Measurements from ENCODE around the gene EOLA1.
"Not testable (repeated sequence)": the region's sequence is repeated elsewhere in the genome, so short reads cannot be mapped to it uniquely, and the experiment has no call there.

The EOLA1 gene
- total RNA-seq = 1.2 to 16.0 (median 11.0) reads per million in 18 experiments

DNA sequence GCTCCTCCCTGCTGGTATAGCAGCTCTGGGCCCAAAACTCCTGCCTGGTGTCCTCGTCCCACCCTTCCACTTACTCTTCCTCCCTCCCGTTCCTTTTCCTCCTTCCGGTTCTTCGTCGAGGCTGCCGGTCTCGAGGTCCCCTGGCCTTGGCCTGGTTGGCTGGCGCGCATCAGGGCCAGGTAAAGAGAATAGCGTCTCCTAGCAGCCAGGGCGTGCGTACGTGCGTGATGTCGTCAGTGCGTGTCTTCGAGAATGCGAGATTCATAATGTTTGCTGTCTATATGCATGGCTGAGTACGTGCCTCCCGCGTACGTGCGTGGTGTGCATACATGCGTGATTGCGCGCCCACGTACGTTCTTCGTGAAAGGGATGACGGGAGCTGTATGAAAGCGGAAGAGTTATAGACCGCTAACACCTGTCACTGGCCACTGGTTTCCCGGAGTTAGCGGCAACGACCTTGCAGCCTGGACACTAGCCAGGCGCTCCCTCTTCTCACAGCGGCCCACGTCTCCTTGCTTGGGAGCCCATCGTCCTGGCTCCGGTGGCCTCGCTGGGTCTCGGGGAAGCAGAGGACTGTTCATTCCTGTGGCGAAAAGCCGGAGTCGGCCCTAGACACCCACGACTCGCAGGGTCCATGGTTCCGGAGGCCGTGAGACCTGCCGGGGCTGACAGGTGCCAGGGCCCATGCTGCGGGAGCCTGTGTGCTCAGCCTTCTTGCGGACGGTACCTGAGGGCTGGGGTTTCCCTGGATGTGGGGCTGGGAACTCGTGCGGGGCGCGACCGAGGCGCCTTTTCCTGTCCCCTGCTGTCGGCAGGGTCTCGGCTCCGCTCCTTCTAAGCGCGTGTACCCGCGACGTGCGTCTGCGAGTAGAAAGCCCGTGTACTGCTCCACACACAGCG, at the start of gene EOLA1:
Gene EOLA1 (plus strand): TSS at position 392 of the 900 bp plus-strand sequence. CDS start 4,619 bp downstream, outside the sequence.
- DNase-seq = peak; percentile 96 to 97

DNA sequence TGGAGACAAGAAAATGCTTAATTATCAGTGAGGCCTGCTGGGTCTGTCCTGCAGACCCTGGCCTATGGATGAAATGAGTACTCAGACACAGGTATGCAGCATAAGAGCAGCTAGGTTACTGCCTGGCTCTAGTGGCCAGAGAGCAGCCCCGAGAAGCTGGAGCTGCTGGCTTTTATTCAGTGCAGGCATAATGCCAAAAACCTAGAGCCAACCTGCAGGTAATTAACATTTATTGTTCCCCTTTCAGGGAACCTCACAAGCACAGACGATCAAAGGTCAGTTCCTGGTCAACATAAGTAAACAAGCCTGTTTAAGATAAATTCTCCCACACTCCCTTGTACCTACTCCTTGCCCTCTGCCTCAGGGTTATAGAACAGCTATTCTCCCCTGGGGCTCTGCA, 49.0 kb upstream of the EOLA1 start:
- no peak for DNase-seq

DNA sequence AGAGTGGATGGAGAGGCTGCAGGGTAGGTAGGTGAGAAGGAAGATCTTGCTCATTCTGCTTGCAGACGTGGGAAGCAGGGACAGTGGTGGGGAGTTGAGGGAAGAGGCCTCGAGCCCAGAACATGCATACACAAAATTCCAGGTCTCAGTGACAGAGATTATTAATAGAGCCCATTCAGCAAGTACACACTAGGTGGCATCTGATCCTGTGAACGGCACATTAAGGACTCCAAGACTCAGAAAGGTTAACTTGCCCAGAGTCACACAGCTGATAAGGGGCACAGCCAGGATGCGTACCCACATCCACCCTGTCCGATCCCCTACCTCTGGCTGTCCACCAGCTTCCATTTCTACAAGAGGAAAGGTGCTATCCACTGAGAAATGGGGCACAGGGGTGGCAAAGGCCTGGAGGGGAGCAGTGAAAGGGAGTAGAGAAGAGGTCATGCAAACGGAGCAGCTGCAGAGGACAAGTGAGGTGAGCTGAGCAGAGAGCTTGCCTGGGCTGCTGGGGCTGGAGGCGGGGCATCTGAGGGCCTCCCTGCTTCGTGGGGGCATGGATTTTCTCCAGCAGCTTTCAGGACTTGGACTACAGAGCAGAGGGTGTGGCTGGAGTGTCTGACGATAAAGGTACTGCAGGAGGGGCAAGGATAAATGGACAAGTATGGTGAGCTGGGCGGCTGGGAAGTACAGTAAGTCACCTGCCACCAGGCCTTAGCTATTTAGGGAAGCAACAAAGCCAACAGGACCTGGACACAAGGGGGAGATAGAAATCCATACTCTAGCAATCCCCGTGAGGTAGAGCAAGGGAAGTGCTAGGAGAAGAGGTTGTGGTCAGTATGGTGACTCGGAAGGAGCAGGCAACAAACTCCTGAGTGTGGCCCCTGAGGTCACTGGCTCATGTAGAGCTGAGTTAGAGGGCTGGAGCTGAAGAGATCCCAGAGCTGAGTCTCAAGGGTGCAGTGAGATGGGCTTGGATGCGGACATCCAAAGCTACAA, 46.9 kb upstream of the EOLA1 start:
- DNase-seq = no peak

DNA sequence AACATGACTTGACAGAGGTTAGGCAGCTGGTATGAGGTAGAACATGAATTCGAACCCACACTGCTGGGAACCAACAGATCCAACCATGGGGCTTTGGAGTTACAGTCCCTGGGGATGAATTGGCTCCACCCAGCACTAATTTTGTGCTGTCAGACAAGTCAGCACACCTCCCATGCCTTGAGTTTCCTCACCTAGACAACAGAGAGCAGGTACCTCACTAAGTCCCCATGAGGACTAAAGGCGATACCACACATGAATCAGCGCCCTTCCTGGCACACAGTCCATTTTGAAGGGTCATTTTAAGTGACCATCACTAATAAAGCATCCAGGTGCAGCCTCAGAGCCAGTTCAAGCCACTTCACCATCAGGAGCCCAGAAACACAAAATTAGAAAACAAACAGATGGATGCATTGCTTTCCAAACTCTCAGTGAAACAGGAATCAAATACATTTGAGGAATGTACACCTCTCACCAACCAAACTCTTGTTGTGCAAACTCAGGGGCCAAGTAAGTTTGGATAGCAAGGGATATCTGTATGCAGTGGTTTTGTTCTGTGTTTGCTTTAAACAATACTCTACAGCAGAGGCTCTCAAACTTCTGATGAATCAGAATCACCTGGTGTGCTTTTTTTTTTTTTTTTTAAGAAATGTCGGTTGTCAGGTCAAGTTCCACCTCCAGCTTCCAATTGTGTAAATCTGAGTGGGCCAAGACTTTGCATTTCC, 45.8 kb upstream of the EOLA1 start:
- no peak for DNase-seq

DNA sequence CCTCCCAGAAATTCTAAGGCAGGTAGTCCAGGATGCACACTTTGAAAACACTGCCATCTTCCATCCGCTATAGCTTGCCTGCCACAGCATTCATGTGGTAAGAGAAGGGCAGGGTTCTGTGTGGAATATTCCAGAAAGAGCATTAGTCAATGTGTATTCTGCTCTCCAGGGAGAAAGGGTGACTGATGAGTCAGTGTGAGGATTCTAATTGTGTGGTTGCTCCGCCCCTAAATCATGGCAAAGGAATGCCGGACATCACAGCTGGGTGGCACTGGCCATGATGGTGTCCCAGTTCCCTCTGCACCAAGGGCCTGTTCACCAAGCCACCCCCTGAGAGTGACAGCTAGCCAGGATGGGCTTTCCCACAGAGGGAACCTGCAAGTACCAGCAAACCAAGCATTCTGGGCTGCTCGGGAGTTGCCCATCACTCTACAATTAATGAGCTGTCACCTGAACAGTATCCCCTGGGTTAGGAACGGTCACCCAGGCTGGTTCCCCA, 45.2 kb upstream of the EOLA1 start:
- DNase-seq = no peak

DNA sequence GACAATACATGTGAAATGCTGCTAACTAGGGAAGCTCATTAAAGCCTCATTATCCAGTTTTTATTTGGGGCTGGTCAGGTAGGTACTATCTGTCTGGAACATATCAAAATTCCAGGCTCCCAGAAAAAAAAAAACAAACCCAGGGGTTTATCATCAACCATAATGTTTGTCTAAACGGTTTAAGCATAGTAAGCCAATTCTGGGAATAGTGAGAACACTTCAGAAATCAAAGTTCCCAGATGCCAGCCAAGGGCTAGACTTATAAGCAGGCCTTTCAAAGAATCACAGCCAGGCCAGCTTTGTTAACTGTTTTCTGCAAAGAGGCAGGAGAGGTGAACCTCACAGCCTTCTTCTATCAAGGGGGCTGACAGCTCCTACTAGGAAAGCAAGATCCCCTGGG, 43.8 kb upstream of the EOLA1 start:
- DNase-seq = no peak

DNA sequence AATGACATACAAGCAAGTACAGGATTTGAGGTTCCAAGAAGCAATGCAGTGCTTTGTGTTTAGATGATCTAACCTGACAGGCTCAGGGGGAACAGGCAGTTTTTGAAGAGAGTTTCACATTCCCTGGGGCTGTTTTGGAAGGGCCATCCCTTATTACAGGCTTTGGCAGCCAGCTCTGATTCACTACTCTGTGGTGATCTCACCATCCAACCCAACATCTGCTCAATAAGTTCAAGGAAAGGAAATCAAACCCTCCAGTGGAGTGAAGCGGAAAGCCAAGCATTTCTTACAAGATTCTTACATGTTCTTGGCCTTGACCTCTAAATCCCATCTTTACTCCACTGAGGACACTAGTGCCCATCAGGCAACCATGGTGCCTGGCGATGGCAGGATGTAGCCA, 43.2 kb upstream of the EOLA1 start:
- DNase-seq = no peak

DNA sequence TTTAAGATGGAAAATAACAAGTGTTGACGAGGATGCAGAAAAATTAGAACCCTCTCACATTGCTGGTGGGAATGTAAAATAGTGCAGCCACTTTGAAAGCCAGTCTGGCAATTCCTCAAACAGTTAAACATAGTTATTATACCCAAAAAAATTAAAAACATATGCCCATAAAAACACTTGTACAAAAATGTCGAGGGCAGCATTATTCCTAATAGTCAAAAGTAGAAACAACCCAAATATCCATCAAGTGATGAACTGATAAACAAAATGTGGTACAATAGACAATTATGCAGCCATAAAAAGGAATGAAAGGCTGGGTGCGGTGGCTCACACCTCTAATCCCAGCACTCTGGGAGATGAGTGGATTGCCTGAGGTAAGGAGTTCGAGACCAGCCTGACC, 42.0 kb upstream of the EOLA1 start:
- no peak for DNase-seq

DNA sequence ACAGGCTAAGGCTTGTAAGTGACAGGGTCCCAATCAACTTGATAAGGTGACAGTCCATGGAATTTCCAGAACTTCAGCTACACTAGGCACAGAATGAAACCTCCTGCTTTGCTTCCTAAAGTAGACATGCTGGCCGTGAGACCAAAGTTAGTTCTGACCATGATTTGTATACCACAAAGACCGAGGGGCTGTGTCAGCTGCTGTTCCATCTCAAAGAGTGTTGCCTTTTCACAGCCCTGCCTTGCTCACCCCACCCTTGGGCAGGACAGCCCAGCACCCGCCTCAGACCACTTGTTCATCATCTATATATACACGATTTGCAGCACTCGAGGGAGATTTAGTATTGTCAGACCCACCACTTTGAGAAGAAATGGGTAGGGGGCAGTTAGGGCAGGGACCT, 41.0 kb upstream of the EOLA1 start:
- no peak for DNase-seq

DNA sequence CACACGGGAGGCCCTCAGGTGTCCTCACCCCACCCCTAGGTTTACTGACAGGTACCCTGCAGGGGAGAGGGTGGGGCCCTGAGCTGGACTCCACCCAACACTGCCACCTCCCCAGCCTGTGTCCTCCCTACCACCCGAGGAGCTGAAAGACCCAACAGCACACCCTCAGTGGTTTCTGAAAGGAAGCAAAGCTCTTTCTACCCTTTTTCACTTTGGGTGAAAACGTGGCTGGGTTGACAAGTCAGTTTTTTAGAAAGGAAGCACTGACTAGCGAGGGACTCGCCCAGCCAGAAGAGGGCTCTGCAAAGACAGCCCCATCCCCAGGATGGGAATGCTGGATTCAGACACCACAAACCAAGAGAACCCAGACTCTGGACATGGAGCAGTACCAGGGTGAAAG, 37.9 kb upstream of the EOLA1 start:
- not testable (repeated sequence) for DNase-seq

DNA sequence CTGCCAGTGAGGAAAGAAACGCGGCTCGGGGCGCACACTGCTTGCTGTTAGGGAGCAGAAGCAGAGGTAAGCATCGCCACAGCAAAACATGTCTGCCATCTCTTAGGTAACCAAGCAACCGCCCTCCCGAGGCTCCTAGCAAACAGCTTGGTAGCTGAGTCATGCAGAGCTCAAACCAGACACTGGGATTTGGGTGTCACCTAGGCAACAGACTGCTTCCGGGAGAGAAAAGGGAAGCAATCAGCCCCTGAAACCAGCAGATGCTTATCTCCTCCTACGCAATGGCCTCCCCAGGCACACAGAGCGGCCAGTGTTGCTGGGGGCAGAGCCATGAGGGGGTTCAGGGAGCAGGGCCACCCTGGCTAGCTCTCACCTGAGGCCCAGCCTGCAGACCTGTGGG, 37.4 kb upstream of the EOLA1 start:
- peak; percentile 55 to 70 for DNase-seq

DNA sequence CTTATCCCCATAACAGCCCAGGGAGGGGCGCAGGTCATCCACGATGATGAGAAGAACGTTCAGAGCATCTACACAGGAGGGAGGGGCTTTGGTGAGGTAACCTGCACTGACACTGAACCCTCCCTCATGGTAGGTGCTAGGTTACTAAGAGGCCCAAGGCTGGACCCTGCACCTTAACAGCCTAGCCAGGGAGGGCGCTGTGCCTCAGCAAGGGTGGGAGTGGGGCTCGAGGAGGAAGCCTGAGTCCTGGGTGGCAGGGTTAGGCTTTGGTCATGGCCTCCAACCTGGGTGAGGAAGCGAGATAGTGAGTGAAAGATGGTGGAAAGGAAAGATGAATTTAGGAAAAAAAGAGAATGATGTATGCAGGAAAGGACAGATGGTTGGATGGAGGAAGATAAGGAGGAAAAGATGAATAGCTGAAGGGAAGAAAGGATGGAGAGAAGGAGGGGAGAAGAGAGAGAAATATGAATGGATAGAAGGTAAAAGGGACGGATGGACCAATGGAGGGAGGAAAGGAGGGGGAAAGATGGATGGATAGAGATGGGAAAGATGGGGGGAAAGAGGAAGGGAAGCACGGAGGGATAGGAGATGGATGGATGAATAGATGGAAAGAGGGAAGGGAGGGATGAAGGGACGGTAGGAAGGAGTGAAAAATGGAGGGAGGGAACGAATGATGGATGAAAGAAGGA, 36.4 kb upstream of the EOLA1 start:
- peak; percentile 32 to 49 for DNase-seq

DNA sequence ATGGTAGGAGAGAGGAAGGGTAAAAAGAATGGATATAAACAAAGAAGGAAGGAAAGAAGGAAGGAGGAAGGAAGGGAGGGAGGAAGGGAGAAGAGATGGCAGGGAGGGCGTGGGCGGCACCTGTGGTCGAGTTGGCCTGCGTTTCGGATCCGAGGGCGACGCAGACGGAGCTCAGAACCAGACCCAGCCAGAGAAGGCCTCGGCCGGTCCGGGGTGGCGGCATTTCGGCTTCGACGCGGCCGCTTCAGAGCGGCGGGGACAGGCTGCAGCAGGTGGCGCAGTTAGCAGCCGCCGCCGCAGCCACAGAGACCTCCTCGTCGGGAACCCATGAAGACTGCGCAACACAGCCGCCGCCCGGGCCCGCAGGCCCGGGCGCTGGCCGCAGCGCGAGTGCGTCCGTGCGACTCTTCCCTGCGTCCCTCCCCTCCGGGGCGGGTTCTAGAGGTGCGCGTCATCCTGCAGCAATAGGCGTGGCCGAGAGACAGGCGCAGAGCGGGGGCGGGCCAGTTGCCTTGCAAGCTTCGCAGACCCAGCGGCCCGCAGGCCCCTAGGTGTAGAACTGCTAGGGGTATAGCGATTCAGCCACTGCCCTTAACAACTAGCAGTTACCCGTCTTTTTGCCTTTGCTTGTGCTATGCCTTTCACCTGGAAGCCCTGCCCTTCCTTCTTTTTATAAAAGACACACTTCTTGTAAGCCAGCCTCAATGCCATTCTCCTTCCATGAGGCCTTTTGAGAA, 35.7 kb upstream of the EOLA1 start, which contains the start of gene IDS:
Gene IDS (minus strand): TSS at position 392 of the 737 bp plus-strand sequence. CDS start 169 bp downstream, at position 223.
- DNase-seq = peak; percentile 89 to 91

DNA sequence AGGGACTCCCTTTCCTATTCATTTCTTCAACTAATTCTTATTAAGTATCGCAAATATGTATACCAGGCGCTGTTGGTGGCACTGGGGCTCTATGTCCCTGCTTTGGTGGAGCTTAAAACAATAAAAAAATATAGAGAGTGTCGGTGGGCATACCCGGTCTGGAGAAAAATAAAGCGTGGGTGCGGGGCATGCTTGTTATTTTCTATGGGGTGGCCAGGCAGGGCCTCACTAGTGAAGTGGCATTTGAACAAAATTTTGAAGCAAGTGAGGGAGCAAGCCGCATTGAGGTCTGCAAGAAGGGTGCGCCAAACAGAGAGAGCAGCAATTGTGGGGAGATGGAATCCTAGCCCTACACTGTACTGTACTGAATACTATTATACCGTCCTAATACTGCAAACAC, 35.1 kb upstream of the EOLA1 start:
- DNase-seq = no peak

DNA sequence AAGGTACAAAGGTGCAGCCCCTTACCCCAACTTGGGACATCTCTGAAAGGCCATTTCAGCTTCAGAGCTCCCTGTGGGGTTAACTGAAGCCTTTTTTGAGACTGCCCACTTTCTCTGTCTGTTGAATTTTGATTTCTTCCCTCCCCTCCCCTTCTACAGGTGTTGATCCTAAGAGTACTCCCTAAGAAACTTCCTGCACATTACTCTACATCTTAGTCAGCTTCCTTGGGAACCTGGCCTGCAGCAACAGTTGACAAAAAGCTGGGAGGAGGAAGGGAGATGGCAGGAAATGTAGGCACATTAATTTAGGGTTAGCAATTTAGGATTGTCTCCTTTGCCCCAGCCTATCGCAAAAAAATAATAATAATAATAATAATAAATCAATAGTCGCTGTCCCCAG, 34.5 kb upstream of the EOLA1 start:
- DNase-seq = no peak

DNA sequence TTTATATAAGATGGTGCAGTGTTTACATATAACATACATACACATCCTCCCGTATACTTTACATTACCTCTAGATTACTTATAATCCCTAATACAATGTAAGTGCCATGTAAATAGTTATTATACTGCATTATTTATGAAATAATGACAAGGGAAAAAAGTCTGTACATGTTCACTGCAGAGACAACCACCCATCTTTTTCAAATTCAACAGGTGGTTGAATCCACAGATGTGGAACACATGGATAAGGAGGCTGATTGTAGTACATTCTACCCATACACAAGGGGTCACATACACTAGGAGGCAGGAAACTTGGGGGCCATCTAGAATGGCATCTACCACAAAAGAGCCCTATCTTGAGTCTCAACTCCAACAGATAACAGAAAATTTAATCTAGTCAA, 32.3 kb upstream of the EOLA1 start:
- DNase-seq = no peak

DNA sequence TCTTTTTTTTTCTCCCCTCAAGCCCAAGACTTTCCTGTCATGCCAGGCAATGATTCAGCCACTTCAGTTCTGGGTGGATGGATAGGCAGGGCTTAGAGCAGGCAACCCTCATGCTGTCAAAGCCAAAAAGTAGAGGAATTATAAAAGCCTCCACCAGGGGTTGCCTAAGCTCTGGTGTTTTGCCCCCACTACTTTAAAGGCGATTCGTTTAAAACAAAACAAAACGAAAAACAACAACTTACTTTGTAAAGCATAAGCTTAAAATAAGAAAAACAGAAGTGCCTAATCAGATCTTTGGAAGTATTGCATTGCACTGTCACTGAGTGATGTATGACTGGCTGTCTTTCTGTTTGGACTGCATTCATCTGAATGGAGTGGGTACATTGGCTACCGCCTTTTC, 30.4 kb upstream of the EOLA1 start:
- peak; percentile 18 to 28 for DNase-seq

DNA sequence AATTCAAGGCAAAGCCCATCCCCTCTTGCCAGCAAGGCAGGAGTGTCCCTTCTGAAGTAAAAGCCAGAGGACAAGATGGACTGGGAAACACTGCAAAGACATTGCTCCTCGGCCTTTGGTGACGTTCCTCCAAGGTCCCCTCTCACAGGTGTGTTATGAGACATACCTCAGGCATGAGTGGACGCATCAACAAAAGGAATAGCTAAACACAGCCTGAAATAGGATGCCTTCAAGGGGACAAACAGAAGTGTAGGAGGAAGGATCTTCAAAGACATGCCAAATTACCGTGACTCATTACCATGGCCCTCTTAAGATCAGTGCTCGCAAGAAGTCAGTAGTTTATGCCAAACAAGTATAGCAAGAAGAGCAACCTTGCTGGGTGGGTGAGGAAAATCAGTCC, 29.7 kb upstream of the EOLA1 start:
- DNase-seq = no peak

DNA sequence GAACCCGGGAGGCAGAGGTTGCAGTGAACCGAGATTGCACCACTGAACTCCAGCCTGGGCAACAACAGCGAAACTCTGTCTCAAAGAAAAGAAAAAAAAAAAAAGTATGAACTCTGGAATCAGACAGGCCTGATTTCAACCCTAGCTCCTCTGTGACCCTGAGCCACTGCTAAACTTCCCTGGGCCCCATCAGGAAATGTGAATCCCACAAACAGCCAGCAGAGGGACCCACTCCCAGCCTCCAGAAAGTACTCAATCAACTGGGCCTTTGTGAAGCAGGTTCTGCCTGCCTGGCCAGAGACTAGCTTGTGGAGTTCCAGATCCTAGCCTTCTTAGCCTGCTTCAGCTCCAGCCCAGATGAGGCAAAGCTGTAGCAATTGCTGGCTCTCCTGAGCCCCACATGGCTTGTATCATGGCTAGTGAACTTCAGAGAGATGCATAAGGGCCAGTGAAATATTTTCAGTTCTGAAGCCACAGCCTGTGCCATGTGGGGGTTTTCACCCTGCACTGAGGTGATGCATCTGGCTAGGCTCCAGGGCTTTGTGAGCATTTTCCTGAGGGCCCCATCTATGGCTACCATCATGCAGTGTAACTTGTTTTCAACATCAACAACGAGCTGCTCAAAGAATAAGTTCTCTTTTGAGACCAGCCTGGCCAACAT, 28.5 kb upstream of the EOLA1 start:
- DNase-seq = peak; percentile 56 to 62

DNA sequence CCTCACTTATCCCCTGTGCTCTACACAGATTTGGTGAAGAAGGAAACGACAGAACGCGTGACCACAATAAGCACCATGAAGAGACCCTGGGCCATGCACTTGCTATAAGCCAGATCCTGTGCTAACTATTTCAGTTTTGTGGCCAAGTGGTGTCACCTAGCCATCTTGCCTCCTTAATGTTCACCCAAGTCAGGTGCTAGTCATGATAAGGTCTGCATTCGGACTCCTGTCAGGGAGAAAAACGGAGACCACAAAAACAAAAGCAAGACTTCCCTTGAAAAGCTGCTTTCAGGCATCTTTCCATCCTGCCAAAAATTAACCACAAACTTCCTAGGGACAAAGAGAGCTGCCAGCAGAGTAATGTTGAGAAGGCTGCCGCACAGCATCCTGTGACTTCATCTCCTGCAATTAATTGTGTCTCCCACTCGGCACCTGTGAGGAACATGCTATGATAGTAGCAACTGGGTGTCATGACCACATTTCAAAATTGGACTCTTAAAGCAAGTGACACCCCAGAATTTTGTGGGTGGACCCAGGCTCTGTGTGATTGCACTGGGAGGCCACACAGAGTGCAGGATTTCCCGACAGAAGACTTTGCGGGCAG, 26.9 kb upstream of the EOLA1 start:
- peak; percentile 4 to 24 for DNase-seq

All from inflammatory macrophage (primary cell).